HG03045 (cell line): ENCODE data around the gene ABHD17B.

Source experiments
- ATAC-seq: cut with Tn5 transposase; IDR thresholded peaks from one replicate; pipeline ENCODE4 v1.9.1; 2021; ENCODE audit warnings: mild to moderate bottlenecking, moderate library complexity; ENCODE audit not compliant: unreplicated experiment

ABHD17B gene

DNA sequence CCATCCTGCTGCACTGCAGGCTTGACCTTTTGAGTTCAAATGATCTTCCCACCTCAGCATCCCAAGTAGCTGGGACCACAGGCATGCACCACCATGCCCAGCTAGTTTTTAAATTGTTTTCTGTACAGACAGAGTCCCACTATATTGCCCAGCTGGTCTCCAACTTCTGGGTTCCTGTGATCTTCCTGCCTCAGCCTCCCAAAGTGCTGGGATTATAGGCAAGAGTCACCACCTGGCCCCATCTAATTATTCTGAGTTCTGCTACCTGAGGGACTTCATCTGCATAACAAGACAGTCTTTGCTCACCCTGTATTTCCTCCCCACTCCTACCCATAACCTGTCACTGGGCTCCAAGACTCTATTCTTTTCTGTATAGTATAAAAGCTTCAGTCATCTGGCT, 88.1 kb downstream of the ABHD17B start:
- ATAC-seq = no peak

DNA sequence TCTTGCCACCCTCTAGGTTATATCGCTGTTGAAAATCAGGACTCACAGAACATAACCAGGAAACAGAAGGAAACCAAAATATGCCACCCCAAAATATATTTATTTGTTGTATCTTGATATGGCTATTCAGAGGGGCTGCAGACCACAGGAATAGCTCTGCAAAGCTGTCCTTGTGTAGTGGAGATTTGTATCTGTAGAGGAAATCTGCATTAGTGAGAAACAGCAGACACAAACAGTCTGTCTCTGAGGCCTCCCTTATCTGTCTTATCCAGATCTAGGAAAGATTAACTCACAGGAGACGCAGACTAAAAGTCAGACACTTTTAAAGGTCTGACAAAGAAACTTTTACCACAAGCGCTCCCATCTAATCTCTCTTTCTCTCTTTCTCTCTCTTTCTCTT, 88.5 kb downstream of the ABHD17B start:
- no peak for ATAC-seq

GRCh38 chr9:71821405-71821804, 89.6 kb downstream of the ABHD17B start:
- ATAC-seq = no peak

- no peak for ATAC-seq
Observed at GRCh38 chr9:71820403-71820921, 90.5 kb downstream of the ABHD17B start.

- no peak for ATAC-seq
Observed at GRCh38 chr9:71819115-71819739, 91.8 kb downstream of the ABHD17B start.

DNA sequence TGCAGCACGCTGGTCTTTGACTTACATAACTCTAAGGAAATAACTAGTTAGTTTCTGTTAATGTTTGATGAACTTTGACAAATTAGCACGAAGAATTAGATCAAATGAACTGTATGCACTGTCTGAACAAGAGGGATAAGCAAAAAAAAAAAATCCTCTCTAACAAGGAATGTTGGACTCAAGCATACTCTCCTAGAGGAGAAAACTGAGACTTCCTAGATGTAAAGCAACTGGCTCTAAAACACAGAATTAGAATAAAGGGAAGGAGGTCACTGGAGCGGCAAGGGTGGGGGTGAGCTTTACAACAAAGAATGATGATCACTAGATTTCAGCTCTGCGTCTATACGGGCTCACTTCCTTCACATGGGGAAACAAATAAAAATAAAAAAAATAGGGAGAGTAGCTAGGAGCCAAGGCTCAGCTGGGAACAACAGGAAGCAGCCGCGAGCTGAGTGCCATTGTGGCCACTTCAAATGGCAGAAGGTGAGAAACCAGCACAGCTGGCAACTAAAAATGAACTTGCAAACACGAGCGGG, 94.0 kb downstream of the ABHD17B start:
- no peak for ATAC-seq
